HepG2 (cell line): Measurements from ENCODE around the gene CBFA2T2. TPM values are rescaled to one million over a fixed set of nuclear protein-coding genes. Genes with fewer than 3 reads are reported as not detected.

ENCODE experiments used
- ARNT2 ChIP-seq: sonication (generic); formaldehyde crosslinking; IDR thresholded peaks from 2 replicates; pipeline ENCODE4 v1.8.0; 2022; ENCODE audit warnings: mild to moderate bottlenecking, low read depth, missing genetic modification reagents, moderate library complexity
- CREM ChIP-seq, 2 experiments: sonication (generic) in 1 of 2; formaldehyde crosslinking in 1 of 2; IDR thresholded peaks; 2 replicates each; pipeline versions ENCODE4 v1.4.0 to v1.6.1; 2016 to 2020; ENCODE audit warnings: antibody characterized with exemption in 1 of 2, mild to moderate bottlenecking in 1 of 2, missing genetic modification reagents in 1 of 2
- GABPB1 ChIP-seq: IDR thresholded peaks from 2 replicates; pipeline ENCODE4 v1.6.1; 2016; ENCODE audit warnings: mild to moderate bottlenecking, missing genetic modification reagents, moderate library complexity, missing compliant biosample characterization
- MAF1 ChIP-seq: sonication (generic); formaldehyde crosslinking; IDR thresholded peaks from 2 replicates; pipeline ENCODE4 v1.5.0; 2020; ENCODE audit warnings: missing genetic modification reagents, borderline replicate concordance
- MATR3 ChIP-seq: sonication (generic); formaldehyde crosslinking; IDR thresholded peaks from 2 replicates; pipeline ENCODE4 v1.4.0; 2020; ENCODE audit warnings: missing genetic modification reagents
- NFATC3 ChIP-seq: sonication (generic); formaldehyde crosslinking; IDR thresholded peaks from 2 replicates; pipeline ENCODE4 v1.5.1; 2020; ENCODE audit warnings: mild to moderate bottlenecking, missing genetic modification reagents
- NFKBIZ ChIP-seq: IDR thresholded peaks from 2 replicates; pipeline ENCODE4 v1.6.1; 2018; ENCODE audit warnings: missing genetic modification reagents, missing compliant biosample characterization
- SATB2 ChIP-seq: sonication (generic); formaldehyde crosslinking; IDR thresholded peaks from 2 replicates; pipeline ENCODE4 v1.5.0; 2020; ENCODE audit warnings: missing genetic modification reagents
- THAP8 ChIP-seq: sonication (generic); formaldehyde crosslinking; IDR thresholded peaks from 2 replicates; pipeline ENCODE4 v1.5.1; 2020; ENCODE audit warnings: missing genetic modification reagents, mild to moderate bottlenecking, borderline replicate concordance
- WIZ ChIP-seq: sonication (generic); formaldehyde crosslinking; IDR thresholded peaks from 2 replicates; pipeline ENCODE4 v1.5.1; 2020; ENCODE audit warnings: mild to moderate bottlenecking, missing genetic modification reagents
- ZNF335 ChIP-seq: sonication (generic); formaldehyde crosslinking; IDR thresholded peaks from 2 replicates; pipeline ENCODE4 v1.4.0; 2020; ENCODE audit warnings: missing genetic modification reagents
- ZNF468 ChIP-seq: sonication (generic); formaldehyde crosslinking; IDR thresholded peaks from 2 replicates; pipeline ENCODE4 v1.8.0; 2022; ENCODE audit warnings: mild to moderate bottlenecking, moderate library complexity, missing genetic modification reagents
- ZNF788 ChIP-seq: sonication (generic); formaldehyde crosslinking; IDR thresholded peaks from 2 replicates; pipeline ENCODE4 v1.5.0; 2020; ENCODE audit warnings: mild to moderate bottlenecking, missing genetic modification reagents, borderline replicate concordance
- ZNF879 ChIP-seq: sonication (generic); formaldehyde crosslinking; IDR thresholded peaks from 2 replicates; pipeline ENCODE4 v1.8.1; 2023; ENCODE audit warnings: missing genetic modification reagents
- polyA plus RNA-seq, 8 experiments: library from polyadenylated mRNA; depleted of rRNA in 3 of 8; stranded (reverse) in 7 of 8; unstranded in 1 of 8; fragments of >200 nt; fragmentation: Illumina TruSeq in 4 of 8; extraction: Trizol in 4 of 8; gene quantifications; 2 replicates each; pipeline versions ENCODE4 v1.2.1 to v1.2.3, GENCODE V29; 2011 to 2016; ENCODE audit warnings: low read depth in 4 of 8, missing spikeins in 1 of 8, mixed read lengths in 1 of 8; ENCODE audit not compliant: insufficient read depth in 1 of 8
- total RNA-seq, 5 experiments: library from RNA; depleted of rRNA; stranded (reverse); fragments of >200 nt; fragmentation: Illumina TruSeq; extraction: Trizol; gene quantifications; 2 replicates each; pipeline ENCODE4 v1.2.3, GENCODE V29; 2016; ENCODE audit warnings: low read depth in 1 of 5
- TF ChIP-seq, protein P1 (sequence below), 2 experiments: fragments of 450-650 bp in 1 of 2; sonication (generic) in 1 of 2; formaldehyde crosslinking; IDR thresholded peaks; 2 replicates each; pipeline versions ENCODE4 v1.5.0 to v1.8.0; 2020 to 2022; ENCODE audit warnings: mild to moderate bottlenecking in 1 of 2, missing genetic modification reagents in 1 of 2
- TF ChIP-seq, protein P2 (sequence below), 2 experiments: sonication (generic) in 1 of 2; formaldehyde crosslinking in 1 of 2; IDR thresholded peaks; 2 replicates each; pipeline versions ENCODE4 v1.5.1 to v1.6.1; 2011 to 2020; ENCODE audit warnings: borderline replicate concordance in 1 of 2, low read depth in 1 of 2, low read length in 1 of 2, mild to moderate bottlenecking in 1 of 2, missing genetic modification reagents in 1 of 2, moderate library complexity in 1 of 2
- TF ChIP-seq, protein P3 (sequence below): sonication (generic); formaldehyde crosslinking; IDR thresholded peaks from 2 replicates; pipeline ENCODE4 v1.8.1; 2023; ENCODE audit warnings: missing genetic modification reagents, inconsistent platforms, borderline replicate concordance
- TF ChIP-seq, protein P4 (sequence below): sonication (generic); formaldehyde crosslinking; IDR thresholded peaks from 2 replicates; pipeline ENCODE4 v1.4.0; 2020; ENCODE audit warnings: missing genetic modification reagents

The CBFA2T2 gene
- total and polyA plus RNA-seq, 2 of the 13 experiments (the other 11 are each of a cell fraction or from before 2014, with no cell fraction given) = 6.3 to 21.2 TPM

DNA sequence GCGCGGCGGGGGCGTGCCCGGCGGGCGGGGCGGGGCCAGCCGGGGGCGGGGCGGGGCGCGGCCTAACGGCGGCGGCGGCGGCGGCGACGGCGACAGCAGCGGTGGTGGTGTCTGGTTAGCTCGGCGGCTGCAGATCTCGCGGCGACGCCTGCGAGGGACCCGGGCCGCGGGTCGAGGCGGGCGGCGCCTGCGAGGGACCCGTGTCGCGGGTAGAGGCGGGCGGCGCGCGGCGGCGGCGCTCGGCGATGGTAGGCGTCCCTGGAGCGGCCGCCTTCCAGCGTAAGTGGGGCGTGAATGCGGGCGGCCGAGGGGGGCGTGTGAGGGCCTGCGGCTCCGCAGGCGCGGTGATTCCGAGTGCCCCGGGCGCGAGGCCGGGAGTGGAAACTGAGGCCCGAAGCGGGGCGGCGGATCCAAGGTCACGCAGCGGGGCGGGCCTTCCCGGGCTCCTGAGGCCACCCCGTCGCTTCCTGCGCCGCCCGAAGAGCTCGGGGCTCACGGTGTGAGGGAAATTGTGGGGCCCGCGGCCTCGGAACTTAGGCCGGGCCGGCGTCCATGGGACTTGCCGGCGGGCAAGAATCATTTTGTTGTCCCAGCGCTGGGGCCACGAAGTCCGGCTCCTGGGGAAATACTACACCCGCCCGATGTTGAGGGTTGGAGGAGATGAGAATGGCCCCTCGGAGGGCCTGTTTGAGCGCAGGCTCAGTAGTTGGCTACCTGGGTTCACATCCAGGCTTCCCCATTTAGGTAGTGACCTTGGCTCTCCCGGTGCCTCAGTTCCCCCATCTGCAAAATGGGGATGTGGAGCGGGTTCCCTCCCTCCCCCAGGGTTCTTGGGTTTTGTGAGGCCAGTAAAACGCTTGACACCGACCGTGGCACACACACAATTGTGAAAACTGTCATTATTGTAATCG lies at the start of gene CBFA2T2 (continued):
- TF ChIP-seq, protein P1, sequence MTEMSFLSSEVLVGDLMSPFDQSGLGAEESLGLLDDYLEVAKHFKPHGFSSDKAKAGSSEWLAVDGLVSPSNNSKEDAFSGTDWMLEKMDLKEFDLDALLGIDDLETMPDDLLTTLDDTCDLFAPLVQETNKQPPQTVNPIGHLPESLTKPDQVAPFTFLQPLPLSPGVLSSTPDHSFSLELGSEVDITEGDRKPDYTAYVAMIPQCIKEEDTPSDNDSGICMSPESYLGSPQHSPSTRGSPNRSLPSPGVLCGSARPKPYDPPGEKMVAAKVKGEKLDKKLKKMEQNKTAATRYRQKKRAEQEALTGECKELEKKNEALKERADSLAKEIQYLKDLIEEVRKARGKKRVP (CRISPR knock-in tag; IDR thresholded peaks at IDR 0.05) = 0 out of 4 replicates have a peak, but pooled peaks of 1 of the 2 experiments have one; percentile 20
- TF ChIP-seq ZNF335 (CRISPR knock-in tag) (no peak), NFKBIZ (peak; percentile 44; the same call in 1 of the 2 replicates), MAF1 (CRISPR knock-in tag) (no peak; the same call in 1 of the 2 replicates), CREM (IDR thresholded peaks at IDR 0.05) (0 out of 2 replicates have a peak, but pooled peaks have one; percentile 11), CREM (CRISPR knock-in tag; IDR thresholded peaks at IDR 0.05) (no peak), NFATC3 (peak; percentile 58; the same call in 1 of the 2 replicates), MATR3 (CRISPR knock-in tag) (no peak), ZNF788 (CRISPR knock-in tag) (peak; percentile 58), ZNF468 (peak; percentile 71; the same call in 1 of the 2 replicates), THAP8 (CRISPR knock-in tag) (peak; percentile 55; the same call in 1 of the 2 replicates), ARNT2 (CRISPR knock-in tag) (peak; percentile 95), GABPB1 (CRISPR knock-in tag) (peak; percentile 31; the same call in 1 of the 2 replicates), SATB2 (CRISPR knock-in tag) (no peak), ZNF879 (CRISPR knock-in tag) (0 out of 2 replicates have a peak, but pooled peaks have one; percentile 69), WIZ (CRISPR knock-in tag) (peak; percentile 45; the same call in 1 of the 2 replicates)
- TF ChIP-seq, protein P2, sequence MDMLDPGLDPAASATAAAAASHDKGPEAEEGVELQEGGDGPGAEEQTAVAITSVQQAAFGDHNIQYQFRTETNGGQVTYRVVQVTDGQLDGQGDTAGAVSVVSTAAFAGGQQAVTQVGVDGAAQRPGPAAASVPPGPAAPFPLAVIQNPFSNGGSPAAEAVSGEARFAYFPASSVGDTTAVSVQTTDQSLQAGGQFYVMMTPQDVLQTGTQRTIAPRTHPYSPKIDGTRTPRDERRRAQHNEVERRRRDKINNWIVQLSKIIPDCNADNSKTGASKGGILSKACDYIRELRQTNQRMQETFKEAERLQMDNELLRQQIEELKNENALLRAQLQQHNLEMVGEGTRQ (IDR thresholded peaks at IDR 0.05; ENCODE audit: low read depth, low read length) = no peak
- TF ChIP-seq, protein P2 (CRISPR knock-in tag; IDR thresholded peaks at IDR 0.05; ENCODE audit: borderline replicate concordance) = no peak; the same call in 1 of the 2 replicates
- TF ChIP-seq, protein P3, sequence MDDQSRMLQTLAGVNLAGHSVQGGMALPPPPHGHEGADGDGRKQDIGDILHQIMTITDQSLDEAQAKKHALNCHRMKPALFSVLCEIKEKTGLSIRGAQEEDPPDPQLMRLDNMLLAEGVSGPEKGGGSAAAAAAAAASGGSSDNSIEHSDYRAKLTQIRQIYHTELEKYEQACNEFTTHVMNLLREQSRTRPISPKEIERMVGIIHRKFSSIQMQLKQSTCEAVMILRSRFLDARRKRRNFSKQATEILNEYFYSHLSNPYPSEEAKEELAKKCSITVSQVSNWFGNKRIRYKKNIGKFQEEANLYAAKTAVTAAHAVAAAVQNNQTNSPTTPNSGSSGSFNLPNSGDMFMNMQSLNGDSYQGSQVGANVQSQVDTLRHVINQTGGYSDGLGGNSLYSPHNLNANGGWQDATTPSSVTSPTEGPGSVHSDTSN (CRISPR knock-in tag) = peak; percentile 38; the same call in 1 of the 2 replicates
- TF ChIP-seq, protein P4, sequence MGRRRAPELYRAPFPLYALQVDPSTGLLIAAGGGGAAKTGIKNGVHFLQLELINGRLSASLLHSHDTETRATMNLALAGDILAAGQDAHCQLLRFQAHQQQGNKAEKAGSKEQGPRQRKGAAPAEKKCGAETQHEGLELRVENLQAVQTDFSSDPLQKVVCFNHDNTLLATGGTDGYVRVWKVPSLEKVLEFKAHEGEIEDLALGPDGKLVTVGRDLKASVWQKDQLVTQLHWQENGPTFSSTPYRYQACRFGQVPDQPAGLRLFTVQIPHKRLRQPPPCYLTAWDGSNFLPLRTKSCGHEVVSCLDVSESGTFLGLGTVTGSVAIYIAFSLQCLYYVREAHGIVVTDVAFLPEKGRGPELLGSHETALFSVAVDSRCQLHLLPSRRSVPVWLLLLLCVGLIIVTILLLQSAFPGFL (CRISPR knock-in tag) = no peak; the same call in 1 of the 2 replicates
